ENCODE measurements around the gene ACP4. TPM values are rescaled to one million over a fixed set of nuclear protein-coding genes. Genes with fewer than 3 reads are reported as not detected.
"Not testable (repeated sequence)": the region's sequence is repeated elsewhere in the genome, so short reads cannot be mapped to it uniquely, and the experiment has no call there.

The ACP4 gene
- total RNA-seq, 1 experiment from 2014 or later, result not detected

DNA sequence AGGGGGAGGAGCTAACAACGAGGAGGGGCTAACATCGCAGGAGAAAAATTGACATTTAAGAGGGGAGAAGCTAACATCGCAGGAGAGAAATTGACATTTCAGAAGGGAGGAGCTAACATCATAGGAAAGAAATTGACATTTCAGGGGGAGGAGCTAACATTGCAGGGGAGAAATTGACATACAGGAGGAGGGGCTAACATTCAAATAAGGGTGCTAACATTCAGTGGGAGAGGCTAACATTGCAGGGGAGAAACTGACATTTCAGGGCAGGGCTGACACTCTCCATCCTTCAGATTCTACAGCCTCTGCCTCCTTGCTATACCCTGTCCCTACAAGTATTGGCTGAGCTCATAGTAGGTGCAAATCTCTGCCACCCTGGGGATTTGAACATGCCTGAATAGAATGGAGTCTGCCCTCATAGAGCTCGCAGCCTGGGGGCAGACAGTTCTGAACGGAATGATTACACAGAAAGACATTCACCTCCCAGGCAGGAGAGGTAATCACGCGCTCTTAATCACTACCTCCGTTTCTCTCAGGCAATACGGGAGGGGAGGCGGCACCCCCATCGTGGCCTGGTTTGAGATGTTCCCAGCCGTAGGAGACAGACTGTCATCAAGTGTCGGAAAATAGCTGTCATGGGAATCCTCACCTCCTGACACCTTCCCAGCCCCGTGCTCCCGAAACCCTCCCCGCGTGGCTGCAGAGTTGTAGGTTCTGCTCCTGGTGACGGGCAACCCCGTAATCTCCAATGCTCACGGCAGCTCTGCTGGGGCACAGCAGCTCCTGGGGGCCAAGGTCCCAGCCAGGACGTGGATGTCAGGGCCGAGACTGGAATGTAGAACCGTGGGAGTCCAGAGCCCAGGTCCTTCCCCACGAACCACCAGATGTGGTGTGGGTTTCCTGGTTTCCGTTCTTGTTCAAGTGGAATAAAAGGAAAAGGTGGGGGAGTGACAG is 10.4 kb upstream of the ACP4 start:
- ChIA-PET POLR2A (interaction anchor here (1.5 kb wide), 1 partner anchor 395 kb away, joined by 4 read pairs; the partner anchor contains the start of gene POLD1), CTCF (interaction anchor here (0.9 to 3.1 kb wide), 7 partner anchors 110 to 423 kb away, joined by 3 to 14 read pairs (median 6); no protein-coding TSS in a partner anchor)
- TF ChIP-seq CTCF (IDR thresholded peaks at IDR 0.05; ENCODE audit: unreplicated experiment), result no peak
- H3K27ac Mint-ChIP-seq (ENCODE audit: low read depth, unreplicated experiment), result no peak overlapping the region
- BruUV-seq (replicated peaks), result no TSS peak
- intact Hi-C loops (cut with micrococcal nuclease), result no loop called here
- peaks cover 50% of the 10 kb centered on the region for H3K27me3 Mint-ChIP-seq (ENCODE audit: insufficient read depth, unreplicated experiment)
- no peak for DNase-seq (ENCODE audit: unreplicated experiment)
- H3K36me3 Mint-ChIP-seq (ENCODE audit: insufficient read depth, unreplicated experiment), result no peaks in the 10 kb centered on the region
- no peak overlapping the region for H3K4me3 Mint-ChIP-seq (ENCODE audit: unreplicated experiment)
- no peaks in the 10 kb centered on the region for H3K9me3 Mint-ChIP-seq (ENCODE audit: unreplicated experiment)
- H3K4me1 Mint-ChIP-seq (ENCODE audit: insufficient read depth, unreplicated experiment), result peaks cover 6% of the 10 kb centered on the region

DNA sequence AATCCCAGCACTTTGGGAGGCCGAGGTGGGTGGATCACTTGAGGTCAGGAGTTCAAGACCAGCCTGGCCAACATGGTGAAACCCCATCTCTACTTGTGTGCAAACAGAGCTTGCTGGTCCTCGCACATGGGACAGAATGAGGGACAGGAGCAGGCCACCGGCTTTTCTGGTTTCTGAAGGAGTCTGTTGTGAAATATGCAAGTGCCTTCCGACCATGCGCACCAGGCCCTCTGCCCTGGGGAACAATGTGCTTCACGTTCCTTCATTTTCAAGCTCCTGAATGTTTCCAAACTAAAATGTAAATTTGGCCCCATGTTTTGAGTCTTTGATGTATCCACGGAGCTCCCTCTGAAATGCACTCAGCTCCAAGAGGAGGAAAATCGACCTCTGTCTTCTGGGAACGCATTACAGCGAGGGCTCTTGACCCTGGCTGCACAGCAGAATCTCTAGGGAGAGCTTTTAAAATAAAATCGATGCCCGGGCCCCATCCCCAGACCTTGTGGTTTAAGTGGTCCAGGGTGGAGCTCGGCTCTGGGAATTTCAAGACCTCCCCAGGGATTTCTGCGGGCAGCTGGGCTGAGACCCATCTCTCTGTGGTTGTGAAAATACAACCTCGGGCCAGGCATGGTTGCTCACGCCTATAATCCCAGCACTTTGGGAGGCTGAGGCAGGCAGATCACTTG is 9.3 kb upstream of the ACP4 start:
- H3K4me1 Mint-ChIP-seq (ENCODE audit: insufficient read depth, unreplicated experiment), result peaks cover 6% of the 10 kb centered on the region
- no peak overlapping the region for H3K4me3 Mint-ChIP-seq (ENCODE audit: unreplicated experiment)
- POLR2A ChIA-PET, result interaction anchor here (1.1 kb wide), 1 partner anchor 423 kb away, joined by 3 read pairs; no protein-coding TSS in a partner anchor
- intact Hi-C loops (cut with micrococcal nuclease), result no loop called here
- H3K36me3 Mint-ChIP-seq (ENCODE audit: insufficient read depth, unreplicated experiment), result no peaks in the 10 kb centered on the region
- peaks cover 50% of the 10 kb centered on the region for H3K27me3 Mint-ChIP-seq (ENCODE audit: insufficient read depth, unreplicated experiment)
- no peaks in the 10 kb centered on the region for H3K9me3 Mint-ChIP-seq (ENCODE audit: unreplicated experiment)
- DNase-seq (ENCODE audit: unreplicated experiment), result no peak
- no peak overlapping the region for H3K27ac Mint-ChIP-seq (ENCODE audit: low read depth, unreplicated experiment)
- no peak for TF ChIP-seq CTCF (IDR thresholded peaks at IDR 0.05; ENCODE audit: unreplicated experiment)
- no TSS peak for BruUV-seq (replicated peaks)
- CTCF ChIA-PET, result interaction anchor here (0.6 to 3.1 kb wide), 5 partner anchors 51 to 423 kb away, joined by 3 to 14 read pairs (median 6); no protein-coding TSS in a partner anchor

DNA sequence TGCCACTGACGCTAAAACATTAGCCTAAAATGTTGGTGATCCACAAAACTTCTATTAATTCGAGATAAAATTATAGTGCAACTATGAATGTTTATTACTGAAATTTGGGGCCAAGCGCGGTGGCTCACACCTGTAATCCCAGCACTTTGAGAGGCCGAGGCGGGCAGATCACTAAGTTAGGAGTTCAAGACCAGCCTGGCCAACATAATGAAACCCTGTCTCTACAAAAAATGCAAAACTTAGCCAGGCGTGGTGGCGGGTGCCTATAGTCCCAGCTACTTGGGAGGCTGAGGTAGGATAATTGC is 6.4 kb upstream of the ACP4 start:
- POLR2A ChIA-PET, result interaction anchor here (0.6 to 1.0 kb wide), 3 partner anchors 249 to 415 kb away, joined by 3 to 4 read pairs (median 3); no protein-coding TSS in a partner anchor
- not testable (repeated sequence) for H3K27ac Mint-ChIP-seq (ENCODE audit: low read depth, unreplicated experiment); H3K36me3 Mint-ChIP-seq (ENCODE audit: insufficient read depth, unreplicated experiment); H3K4me1 Mint-ChIP-seq (ENCODE audit: insufficient read depth, unreplicated experiment); H3K9me3 Mint-ChIP-seq (ENCODE audit: unreplicated experiment); BruUV-seq (replicated peaks); H3K4me3 Mint-ChIP-seq (ENCODE audit: unreplicated experiment); DNase-seq (ENCODE audit: unreplicated experiment)
- CTCF ChIA-PET, result interaction anchor here (0.6 to 2.6 kb wide), 18 partner anchors 9 to 432 kb away, joined by 3 to 21 read pairs (median 3); no protein-coding TSS in a partner anchor
- intact Hi-C loops (cut with micrococcal nuclease), result loop anchor here (1.0 to 2.0 kb wide), 5 partner anchors 78 to 415 kb away; no protein-coding TSS in a partner anchor
- peaks cover 28% of the 10 kb centered on the region for H3K27me3 Mint-ChIP-seq (ENCODE audit: insufficient read depth, unreplicated experiment)

- Mint-ChIP-seq H3K27ac (ENCODE audit: low read depth, unreplicated experiment) (no peak overlapping the region), H3K4me1 (ENCODE audit: insufficient read depth, unreplicated experiment) (peaks cover under 1% of the 10 kb centered on the region), H3K36me3 (ENCODE audit: insufficient read depth, unreplicated experiment) (peaks cover 9% of the 10 kb centered on the region), H3K9me3 (ENCODE audit: unreplicated experiment) (no peaks in the 10 kb centered on the region), H3K27me3 (ENCODE audit: insufficient read depth, unreplicated experiment) (peaks cover 19% of the 10 kb centered on the region), H3K4me3 (ENCODE audit: unreplicated experiment) (no peak overlapping the region)
- no peak for TF ChIP-seq CTCF (IDR thresholded peaks at IDR 0.05; ENCODE audit: unreplicated experiment)
- no peak for DNase-seq (ENCODE audit: unreplicated experiment)
- ChIA-PET POLR2A (no interaction called here), CTCF (interaction anchor here (1.2 to 2.6 kb wide), 3 partner anchors 247 to 416 kb away, joined by 4 to 21 read pairs (median 19); no protein-coding TSS in a partner anchor)
- intact Hi-C loops (cut with micrococcal nuclease), result no loop called here
- BruUV-seq (replicated peaks), result no TSS peak
Measured at GRCh38 chr19:50784710-50785109, 5.5 kb upstream of the ACP4 start.

Measured in MCF 10A (cell line).